Uterus (tissue), 4 donors: Measurements from ENCODE around the gene SLC6A6. TPM values are rescaled to one million over a fixed set of nuclear protein-coding genes. Genes with fewer than 3 reads are reported as not detected.

Source experiments
- DNase-seq, 2 donors: peaks; one replicate each; pipeline ENCODE4 v3.0.0-alpha.2; 2019 to 2020
- H3K27ac ChIP-seq, 2 donors: fragments of 200-600 bp; sonication (generic); 1 replicate in 1 of 2; 2 replicates in 1 of 2; pipeline ENCODE4 v1.5.1; 2016 to 2018
- H3K27me3 ChIP-seq, 2 donors: fragments of 200-600 bp; sonication (generic); one replicate each; pipeline ENCODE4 v1.5.1; 2018 to 2019; ENCODE audit warnings: control low read depth in 1 of 2
- H3K36me3 ChIP-seq, 2 donors: fragments of 200-600 bp; sonication (generic); one replicate each; pipeline ENCODE4 v1.5.1; 2019; ENCODE audit warnings: control low read depth in 1 of 2
- H3K4me1 ChIP-seq, 2 donors: fragments of 200-600 bp; sonication (generic); one replicate each; pipeline ENCODE4 v1.5.1; 2018 to 2019; ENCODE audit warnings: control low read depth in 1 of 2
- H3K4me3 ChIP-seq, 2 donors: fragments of 200-600 bp; sonication (generic); 1 replicate in 1 of 2; 2 replicates in 1 of 2; pipeline ENCODE4 v1.5.1; 2018 to 2019; ENCODE audit warnings: mild to moderate bottlenecking in 1 of 2
- H3K9me3 ChIP-seq, 2 donors: fragments of 200-600 bp; sonication (generic); one replicate each; pipeline ENCODE4 v1.5.1; 2019; ENCODE audit warnings: control low read depth in 1 of 2
- CTCF ChIP-seq, 4 experiments: fragments of 200-600 bp in 2 of 4; fragments of 450-650 bp in 2 of 4; sonication (generic) in 2 of 4; IDR thresholded peaks; one replicate each; pipeline ENCODE4 v1.5.1; 2016 to 2019; ENCODE audit warnings: antibody characterized with exemption in 4 of 4, mild to moderate bottlenecking in 2 of 4, moderate library complexity in 1 of 4
- POLR2A ChIP-seq, 2 donors: fragments of 450-650 bp; IDR thresholded peaks; one replicate each; pipeline ENCODE4 v1.6.1; 2016; ENCODE audit warnings: antibody characterized with exemption in 2 of 2, mild to moderate bottlenecking in 1 of 2, moderate library complexity in 1 of 2
- intact Hi-C: fragments of 100-400 bp; cut with DNase I; formaldehyde crosslinking; loops from one replicate; pipeline ENCODE4 v1.15.1; 2023; ENCODE audit warnings: low total_unique reads
- total RNA-seq, 4 donors: library from RNA; depleted of rRNA in 3 of 4; stranded (reverse); fragments of >200 nt in 3 of 4; gene quantifications; one replicate each; pipeline versions ENCODE4 v1.1.0 to v1.2.4, GENCODE V29; 2014 to 2023
- donor health status: DM: yes; HTN: yes; CAD: no.

Gene SLC6A6
- total RNA-seq, 4 donors from 2014 or later, result 15.9 to 37.5 (median 18.0) TPM

DNA sequence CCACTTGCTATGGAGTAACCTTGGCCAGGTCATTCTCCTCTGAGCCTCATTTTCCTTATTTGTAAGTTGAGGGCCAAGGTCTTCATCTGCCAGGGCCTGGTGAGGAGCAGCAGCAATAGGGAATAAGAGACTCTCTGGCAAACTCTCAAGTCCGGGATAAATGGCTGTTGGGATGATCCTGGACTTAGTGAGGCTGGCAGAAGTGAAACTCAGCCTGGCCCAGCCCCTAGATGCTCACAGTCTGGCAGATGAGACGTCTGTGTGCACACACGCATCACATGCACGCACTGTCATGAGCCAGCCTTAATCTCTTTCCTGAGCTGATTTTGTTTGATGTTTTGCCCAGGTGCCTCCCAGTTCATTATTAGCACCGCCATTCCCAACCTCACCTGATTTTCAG, 26.8 kb downstream of the SLC6A6 start:
- Histone ChIP-seq H3K4me3 (no peak overlapping the region), H3K36me3 (no peaks in the 10 kb centered on the region), H3K27me3 (no peaks in the 10 kb centered on the region), H3K9me3 (no peaks in the 10 kb centered on the region), H3K27ac (no peak overlapping the region), H3K4me1 (no peaks in the 10 kb centered on the region)
- no peak for TF ChIP-seq CTCF (IDR thresholded peaks at IDR 0.05)
- TF ChIP-seq POLR2A (IDR thresholded peaks at IDR 0.05), result no peak
- DNase-seq, result no peak
- intact Hi-C loops, result no loop called here

GRCh38 chr3:14429640-14430039, 27.2 kb downstream of the SLC6A6 start:
- intact Hi-C loops, result no loop called here
- Histone ChIP-seq H3K27me3 (no peaks in the 10 kb centered on the region), H3K36me3 (no peaks in the 10 kb centered on the region), H3K27ac (no peak overlapping the region), H3K4me3 (no peak overlapping the region), H3K4me1 (no peaks in the 10 kb centered on the region), H3K9me3 (no peaks in the 10 kb centered on the region)
- no peak for DNase-seq
- no peak for TF ChIP-seq CTCF (IDR thresholded peaks at IDR 0.05)
- no peak for TF ChIP-seq POLR2A (IDR thresholded peaks at IDR 0.05)

DNA sequence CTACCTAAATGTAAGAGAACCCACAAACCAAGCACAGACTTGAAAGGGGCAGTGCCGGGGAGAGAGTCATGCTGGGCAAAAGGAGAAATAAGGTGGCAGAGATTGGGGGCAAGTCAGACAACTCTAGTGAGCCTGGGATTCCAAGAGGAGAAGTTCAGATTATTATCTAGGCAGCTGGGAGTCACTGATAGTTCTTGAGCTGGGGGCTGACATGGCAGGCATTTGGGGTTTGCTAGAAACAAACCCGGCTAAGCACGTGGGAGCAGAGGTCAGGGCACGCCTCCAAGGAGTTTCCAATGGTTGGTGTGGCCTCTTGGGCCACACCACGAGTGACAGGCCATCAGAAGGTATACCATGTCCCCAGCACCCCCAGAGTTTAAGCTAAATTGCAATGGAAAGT, 27.6 kb downstream of the SLC6A6 start:
- Histone ChIP-seq H3K4me3 (no peak overlapping the region), H3K4me1 (no peaks in the 10 kb centered on the region), H3K27ac (no peak overlapping the region), H3K9me3 (no peaks in the 10 kb centered on the region), H3K27me3 (no peaks in the 10 kb centered on the region), H3K36me3 (no peaks in the 10 kb centered on the region)
- intact Hi-C loops, result no loop called here
- DNase-seq, result no peak
- TF ChIP-seq CTCF (IDR thresholded peaks at IDR 0.05) (no peak), POLR2A (IDR thresholded peaks at IDR 0.05) (no peak)

DNA sequence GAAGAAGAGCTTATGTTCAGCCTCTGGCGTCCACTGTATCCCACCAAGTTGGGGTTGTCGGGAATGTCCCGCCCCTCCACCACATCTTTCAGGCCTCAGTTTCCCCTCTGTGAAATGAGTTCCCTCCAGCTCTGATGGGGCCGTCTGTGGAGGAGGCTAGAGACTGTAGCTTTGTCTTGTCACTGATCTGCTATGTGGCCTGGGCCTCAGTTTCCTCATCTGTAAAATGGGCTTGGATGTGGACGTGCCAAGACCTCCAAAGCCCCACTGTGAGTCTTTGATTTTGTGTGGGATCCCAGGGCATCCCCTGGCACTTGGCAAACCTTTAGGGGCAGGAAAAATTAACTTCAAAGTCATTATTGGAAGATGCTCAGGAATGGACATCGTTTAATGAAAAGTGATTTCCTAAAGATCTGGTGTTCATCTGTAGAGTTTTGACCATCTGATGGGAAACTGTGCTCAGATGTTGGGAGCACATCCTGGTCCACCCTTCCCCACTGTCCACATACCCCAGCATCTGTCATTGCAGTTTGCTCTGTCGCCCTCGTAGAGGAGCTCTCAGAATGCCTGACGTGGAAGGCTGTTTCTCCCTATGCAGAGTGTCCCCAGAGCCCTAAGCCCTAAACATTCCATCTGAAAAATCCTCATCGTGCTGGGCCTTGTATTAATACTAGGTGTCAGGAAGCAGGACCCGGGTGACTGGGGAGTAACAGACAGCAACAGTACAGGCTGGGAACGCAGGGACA, 28.5 kb downstream of the SLC6A6 start:
- Histone ChIP-seq H3K36me3 (no peaks in the 10 kb centered on the region), H3K4me3 (no peak overlapping the region), H3K27me3 (no peaks in the 10 kb centered on the region), H3K4me1 (no peaks in the 10 kb centered on the region), H3K27ac (peak overlapping the region; percentile 5 to 51), H3K9me3 (no peaks in the 10 kb centered on the region)
- DNase-seq, result no peak
- no peak for TF ChIP-seq POLR2A (IDR thresholded peaks at IDR 0.05)
- TF ChIP-seq CTCF (IDR thresholded peaks at IDR 0.05), result no peak
- intact Hi-C loops, result no loop called here

DNA sequence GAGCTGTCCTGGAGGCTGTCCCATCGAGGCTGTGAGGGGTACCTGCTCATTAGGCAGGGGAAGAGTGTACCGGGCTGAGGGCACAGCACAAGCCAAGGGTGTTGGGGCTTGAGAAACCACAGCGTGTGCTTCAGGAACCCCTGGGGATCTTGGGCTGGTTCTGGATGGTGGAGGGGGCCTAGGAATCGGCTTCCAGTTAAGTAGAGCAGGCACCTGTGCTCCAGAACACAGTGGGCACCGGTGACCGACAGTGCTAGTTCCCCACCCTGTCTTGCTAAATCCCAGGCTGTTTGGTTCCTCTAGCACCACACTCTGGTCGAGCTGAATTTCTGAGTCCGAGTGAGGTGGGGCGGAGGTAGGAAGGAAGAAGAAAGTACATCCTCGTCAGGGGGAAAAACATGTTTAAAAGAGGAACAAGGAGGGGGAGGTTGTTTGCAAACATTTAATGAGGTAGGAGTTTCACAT, 29.1 kb downstream of the SLC6A6 start:
- no peak overlapping the region for H3K4me3 ChIP-seq
- intact Hi-C loops, result no loop called here
- TF ChIP-seq CTCF (IDR thresholded peaks at IDR 0.05) (no peak), POLR2A (IDR thresholded peaks at IDR 0.05) (no peak)
- no peak for DNase-seq
- H3K27me3 ChIP-seq, result no peaks in the 10 kb centered on the region
- peak overlapping the region; percentile 5 to 51 for H3K27ac ChIP-seq
- H3K4me1 ChIP-seq, result no peaks in the 10 kb centered on the region
- no peaks in the 10 kb centered on the region for H3K9me3 ChIP-seq
- no peaks in the 10 kb centered on the region for H3K36me3 ChIP-seq
